K562 (cell line): Measurements from ENCODE around the gene DPEP2. TPM values are rescaled to one million over a fixed set of nuclear protein-coding genes. Genes with fewer than 3 reads are reported as not detected.

Experiments used
- ATF1 ChIP-seq, 2 experiments: fragments of 450-650 bp in 1 of 2; IDR thresholded peaks; 2 replicates each; pipeline ENCODE4 v1.6.1; 2016; ENCODE audit warnings: missing compliant biosample characterization in 1 of 2, missing genetic modification characterization in 1 of 2
- COPS2 ChIP-seq: fragments of 450-650 bp; conservative IDR thresholded peaks from 2 replicates; pipeline ENCODE4 v1.6.1; 2016; ENCODE audit warnings: mild to moderate bottlenecking, moderate library complexity
- ELF4 ChIP-seq: fragments of 450-650 bp; formaldehyde crosslinking; IDR thresholded peaks from 2 replicates; pipeline ENCODE4 v1.4.0; 2022; ENCODE audit warnings: missing genetic modification characterization
- FOXM1 ChIP-seq, 2 experiments: fragments of 450-650 bp in 1 of 2; sonication (generic) in 1 of 2; formaldehyde crosslinking in 1 of 2; IDR thresholded peaks; 2 replicates each; pipeline versions ENCODE4 v1.6.1 to v1.9.0; 2017 to 2022; ENCODE audit warnings: low read depth in 2 of 2, mild to moderate bottlenecking in 2 of 2, missing genetic modification reagents in 1 of 2, moderate library complexity in 1 of 2
- GATAD2A ChIP-seq: fragments of 450-650 bp; IDR thresholded peaks from 2 replicates; pipeline ENCODE4 v1.6.1; 2017
- OTX1 ChIP-seq: fragments of 450-650 bp; formaldehyde crosslinking; IDR thresholded peaks from 2 replicates; pipeline ENCODE4 v1.4.0; 2022; ENCODE audit warnings: mild to moderate bottlenecking
- SIN3B ChIP-seq: fragments of 450-650 bp; IDR thresholded peaks from 2 replicates; pipeline ENCODE4 v1.6.1; 2017; ENCODE audit warnings: low read depth, mild to moderate bottlenecking, moderate library complexity
- SUPT5H ChIP-seq: fragments of 450-650 bp; IDR thresholded peaks from 2 replicates; pipeline ENCODE4 v1.6.1; 2016
- WHSC1 ChIP-seq: IDR thresholded peaks from one replicate; pipeline ENCODE4 v1.6.1; 2012; ENCODE audit warnings: low read length, control low read depth, inconsistent platforms
- XRCC5 ChIP-seq: fragments of 200-400 bp; formaldehyde crosslinking; IDR thresholded peaks from 2 replicates; pipeline ENCODE4 v1.6.1; 2017; ENCODE audit warnings: low read depth, mild to moderate bottlenecking, low read length
- ZNF133 ChIP-seq: fragments of 250-450 bp; sonication (Bioruptor Pico); IDR thresholded peaks from 2 replicates; pipeline ENCODE4 v1.4.0; 2020; ENCODE audit warnings: mild to moderate bottlenecking
- ZNF197 ChIP-seq: fragments of 200-800 bp; sonication (Bioruptor generic); IDR thresholded peaks from 2 replicates; pipeline ENCODE4 v1.6.1; 2016; ENCODE audit warnings: low read depth, missing genetic modification characterization, missing compliant biosample characterization
- polyA plus RNA-seq, 8 experiments: library from polyadenylated mRNA; depleted of rRNA in 4 of 8; stranded (reverse) in 5 of 8; unstranded in 3 of 8; fragments of >200 nt; fragmentation: Nextera tagmentation in 2 of 8; fragmentation: Illumina TruSeq in 1 of 8; extraction: Ambion mirVana in 2 of 8; extraction: Trizol in 1 of 8; gene quantifications; 2 replicates each; pipeline versions ENCODE4 v1.2.1 to v1.2.3, GENCODE V29; 2011 to 2014; ENCODE audit warnings: inconsistent platforms in 1 of 8, missing spikeins in 1 of 8
- total RNA-seq, 7 experiments: library from RNA; depleted of rRNA in 6 of 7; stranded (reverse); fragments of >200 nt in 6 of 7; fragmentation: Illumina TruSeq in 2 of 7; extraction: Trizol in 2 of 7; gene quantifications; 2 replicates each; pipeline versions ENCODE4 v1.2.1 to v1.2.3, GENCODE V29; 2011 to 2021; ENCODE audit warnings: low replicate concordance in 1 of 7
- TF ChIP-seq, protein P1 (sequence below): fragments of 250-450 bp; sonication (Bioruptor Pico); IDR thresholded peaks from 2 replicates; pipeline ENCODE4 v1.9.0; 2021; ENCODE audit warnings: mild to moderate bottlenecking, inconsistent platforms
- TF ChIP-seq, protein P2 (sequence below), 2 experiments: fragments of 450-650 bp; IDR thresholded peaks; 2 replicates each; pipeline ENCODE4 v1.6.1; 2016; ENCODE audit warnings: mild to moderate bottlenecking in 2 of 2, borderline replicate concordance in 1 of 2, low read depth in 1 of 2, moderate library complexity in 1 of 2
- TF ChIP-seq, protein P3 (sequence below): sonication (generic); formaldehyde crosslinking; IDR thresholded peaks from 2 replicates; pipeline ENCODE4 v1.8.0; 2023; ENCODE audit warnings: mild to moderate bottlenecking, missing genetic modification reagents

DPEP2 gene
- total and polyA plus RNA-seq, 9 of the 15 experiments (the other 6 are each of a cell fraction or from before 2014, with no cell fraction given) = 0.14 to 1.2 (median 0.38) TPM

DNA sequence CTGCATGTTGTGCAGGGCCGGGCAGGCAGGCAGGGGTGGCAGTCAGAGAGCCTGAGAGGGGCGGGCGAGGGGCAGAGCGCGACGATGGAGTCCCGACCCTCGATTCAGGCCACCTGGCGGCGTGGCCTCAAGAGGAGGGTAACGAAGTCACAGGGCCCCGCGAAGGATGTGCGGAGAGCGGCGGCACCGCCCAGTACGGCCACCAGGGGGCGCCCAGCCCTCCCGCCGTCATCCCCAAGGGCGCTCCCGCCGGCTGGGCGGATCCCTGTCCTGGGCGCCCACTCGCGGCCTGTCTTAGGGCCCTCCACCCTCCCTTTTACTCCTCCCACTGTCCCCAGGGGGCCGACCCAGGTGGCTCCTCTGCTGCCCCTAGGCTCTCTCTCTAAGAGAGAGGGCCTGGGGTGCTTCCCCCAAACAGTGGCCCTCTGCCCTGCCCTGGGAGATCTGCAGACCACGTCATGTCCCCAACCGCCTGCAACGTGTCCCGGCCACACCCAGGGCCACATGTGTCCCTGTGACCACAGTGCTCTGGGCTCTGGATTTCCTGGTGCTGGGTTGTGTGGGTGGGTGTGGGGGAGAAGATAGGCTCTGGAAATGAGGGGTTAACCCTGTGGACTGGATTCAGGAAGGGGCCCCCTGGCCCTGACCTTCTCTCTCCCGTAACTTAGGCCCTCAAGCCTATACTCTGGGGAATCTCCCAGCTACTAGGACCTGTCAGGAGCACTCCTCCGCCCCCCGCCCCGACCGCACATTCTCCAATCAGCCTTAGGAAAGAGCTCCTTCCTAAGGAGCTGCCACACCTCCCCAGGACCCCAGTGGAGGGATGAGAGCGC is 5.9 kb downstream of the DPEP2 start (continued):
- peak; percentile 85; the same call in 1 of the 2 replicates for TF ChIP-seq GATAD2A
- peak; percentile 67 for TF ChIP-seq SUPT5H
- TF ChIP-seq COPS2 = no peak
- TF ChIP-seq, protein P1, sequence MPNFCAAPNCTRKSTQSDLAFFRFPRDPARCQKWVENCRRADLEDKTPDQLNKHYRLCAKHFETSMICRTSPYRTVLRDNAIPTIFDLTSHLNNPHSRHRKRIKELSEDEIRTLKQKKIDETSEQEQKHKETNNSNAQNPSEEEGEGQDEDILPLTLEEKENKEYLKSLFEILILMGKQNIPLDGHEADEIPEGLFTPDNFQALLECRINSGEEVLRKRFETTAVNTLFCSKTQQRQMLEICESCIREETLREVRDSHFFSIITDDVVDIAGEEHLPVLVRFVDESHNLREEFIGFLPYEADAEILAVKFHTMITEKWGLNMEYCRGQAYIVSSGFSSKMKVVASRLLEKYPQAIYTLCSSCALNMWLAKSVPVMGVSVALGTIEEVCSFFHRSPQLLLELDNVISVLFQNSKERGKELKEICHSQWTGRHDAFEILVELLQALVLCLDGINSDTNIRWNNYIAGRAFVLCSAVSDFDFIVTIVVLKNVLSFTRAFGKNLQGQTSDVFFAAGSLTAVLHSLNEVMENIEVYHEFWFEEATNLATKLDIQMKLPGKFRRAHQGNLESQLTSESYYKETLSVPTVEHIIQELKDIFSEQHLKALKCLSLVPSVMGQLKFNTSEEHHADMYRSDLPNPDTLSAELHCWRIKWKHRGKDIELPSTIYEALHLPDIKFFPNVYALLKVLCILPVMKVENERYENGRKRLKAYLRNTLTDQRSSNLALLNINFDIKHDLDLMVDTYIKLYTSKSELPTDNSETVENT (CRISPR knock-in tag) = peak; percentile 88
- no peak for TF ChIP-seq WHSC1
- TF ChIP-seq, protein P2, sequence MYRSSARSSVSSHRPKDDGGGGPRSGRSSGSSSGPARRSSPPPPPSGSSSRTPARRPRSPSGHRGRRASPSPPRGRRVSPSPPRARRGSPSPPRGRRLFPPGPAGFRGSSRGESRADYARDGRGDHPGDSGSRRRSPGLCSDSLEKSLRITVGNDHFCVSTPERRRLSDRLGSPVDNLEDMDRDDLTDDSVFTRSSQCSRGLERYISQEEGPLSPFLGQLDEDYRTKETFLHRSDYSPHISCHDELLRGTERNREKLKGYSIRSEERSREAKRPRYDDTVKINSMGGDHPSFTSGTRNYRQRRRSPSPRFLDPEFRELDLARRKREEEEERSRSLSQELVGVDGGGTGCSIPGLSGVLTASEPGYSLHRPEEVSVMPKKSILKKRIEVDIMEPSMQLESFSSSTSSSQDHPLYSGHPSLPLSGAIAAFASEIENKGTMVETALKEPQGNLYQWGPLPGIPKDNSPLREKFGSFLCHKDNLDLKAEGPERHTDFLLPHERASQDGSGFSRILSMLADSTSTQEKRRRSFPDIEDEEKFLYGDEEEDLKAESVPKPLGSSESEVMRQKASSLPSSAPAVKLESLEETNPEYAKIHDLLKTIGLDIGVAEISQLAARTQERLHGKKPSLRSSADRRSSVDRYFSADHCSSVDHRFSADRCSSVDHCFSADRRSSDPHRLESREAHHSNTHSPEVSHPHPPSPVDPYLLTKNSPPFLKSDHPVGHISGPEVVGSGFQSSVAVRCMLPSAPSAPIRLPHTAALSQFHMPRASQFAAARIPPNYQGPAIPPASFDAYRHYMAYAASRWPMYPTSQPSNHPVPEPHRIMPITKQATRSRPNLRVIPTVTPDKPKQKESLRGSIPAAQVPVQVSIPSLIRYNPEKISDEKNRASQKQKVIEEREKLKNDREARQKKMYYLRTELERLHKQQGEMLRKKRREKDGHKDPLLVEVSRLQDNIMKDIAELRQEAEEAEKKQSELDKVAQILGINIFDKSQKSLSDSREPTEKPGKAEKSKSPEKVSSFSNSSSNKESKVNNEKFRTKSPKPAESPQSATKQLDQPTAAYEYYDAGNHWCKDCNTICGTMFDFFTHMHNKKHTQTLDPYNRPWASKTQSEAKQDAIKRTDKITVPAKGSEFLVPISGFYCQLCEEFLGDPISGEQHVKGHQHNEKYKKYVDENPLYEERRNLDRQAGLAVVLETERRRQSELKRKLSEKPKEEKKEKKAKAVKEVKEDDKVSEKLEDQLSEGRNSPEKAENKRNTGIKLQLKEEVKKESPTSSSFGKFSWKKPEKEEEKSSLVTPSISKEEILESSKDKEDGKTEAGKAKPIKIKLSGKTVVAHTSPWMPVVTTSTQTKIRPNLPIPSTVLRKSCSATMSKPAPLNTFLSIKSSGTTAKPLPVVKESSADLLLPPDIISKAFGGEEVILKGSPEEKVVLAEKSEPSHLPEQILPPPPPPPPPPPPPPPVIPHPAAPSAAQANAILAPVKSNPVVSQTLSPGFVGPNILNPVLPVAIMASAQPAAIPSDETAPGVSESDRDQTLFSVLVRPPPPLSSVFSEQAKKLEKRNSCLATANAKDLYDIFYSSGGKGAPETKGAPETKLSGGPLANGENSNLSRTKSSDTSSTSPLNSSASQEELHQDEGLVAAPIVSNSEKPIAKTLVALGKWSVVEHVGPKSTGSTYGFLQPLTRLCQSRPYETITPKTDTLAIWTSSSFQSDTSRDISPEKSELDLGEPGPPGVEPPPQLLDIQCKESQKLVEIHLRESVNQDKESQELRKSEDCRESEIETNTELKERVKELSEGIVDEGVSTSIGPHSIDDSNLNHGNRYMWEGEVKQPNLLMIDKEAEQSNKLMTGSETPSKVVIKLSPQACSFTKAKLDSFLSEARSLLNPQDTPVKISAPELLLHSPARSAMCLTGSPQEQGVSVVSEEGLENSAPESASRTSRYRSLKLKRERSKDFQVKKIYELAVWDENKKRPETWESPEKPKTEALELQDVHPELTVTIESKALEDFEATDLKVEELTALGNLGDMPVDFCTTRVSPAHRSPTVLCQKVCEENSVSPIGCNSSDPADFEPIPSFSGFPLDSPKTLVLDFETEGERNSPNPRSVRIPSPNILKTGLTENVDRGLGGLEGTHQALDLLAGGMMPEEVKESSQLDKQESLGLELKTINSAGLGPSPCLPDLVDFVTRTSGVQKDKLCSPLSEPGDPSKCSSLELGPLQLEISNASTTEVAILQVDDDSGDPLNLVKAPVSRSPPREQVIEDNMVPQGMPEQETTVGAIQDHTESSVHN (IDR thresholded peaks at IDR 0.05; ENCODE audit: borderline replicate concordance in 1 of 2, low read depth in 1 of 2) = no peak
- TF ChIP-seq XRCC5 = peak; percentile 95
- TF ChIP-seq FOXM1 (IDR thresholded peaks at IDR 0.05; ENCODE audit: low read depth) = 0 out of 2 replicates have a peak, but pooled peaks have one; percentile 33
- peak; percentile 75; the same call in 1 of the 2 replicates for TF ChIP-seq FOXM1 (CRISPR knock-in tag; IDR thresholded peaks at IDR 0.05; ENCODE audit: low read depth)
- TF ChIP-seq ELF4 (CRISPR knock-in tag) = peak; percentile 71; the same call in 1 of the 2 replicates
- TF ChIP-seq SIN3B = 0 out of 2 replicates have a peak, but pooled peaks have one; percentile 48
- TF ChIP-seq ZNF197 = no peak
- 0 out of 2 replicates have a peak, but pooled peaks have one; percentile 44 for TF ChIP-seq ATF1 (CRISPR knock-in tag; IDR thresholded peaks at IDR 0.05)
- peak; percentile 93 for TF ChIP-seq ATF1 (tag; IDR thresholded peaks at IDR 0.05)
- TF ChIP-seq, protein P3, sequence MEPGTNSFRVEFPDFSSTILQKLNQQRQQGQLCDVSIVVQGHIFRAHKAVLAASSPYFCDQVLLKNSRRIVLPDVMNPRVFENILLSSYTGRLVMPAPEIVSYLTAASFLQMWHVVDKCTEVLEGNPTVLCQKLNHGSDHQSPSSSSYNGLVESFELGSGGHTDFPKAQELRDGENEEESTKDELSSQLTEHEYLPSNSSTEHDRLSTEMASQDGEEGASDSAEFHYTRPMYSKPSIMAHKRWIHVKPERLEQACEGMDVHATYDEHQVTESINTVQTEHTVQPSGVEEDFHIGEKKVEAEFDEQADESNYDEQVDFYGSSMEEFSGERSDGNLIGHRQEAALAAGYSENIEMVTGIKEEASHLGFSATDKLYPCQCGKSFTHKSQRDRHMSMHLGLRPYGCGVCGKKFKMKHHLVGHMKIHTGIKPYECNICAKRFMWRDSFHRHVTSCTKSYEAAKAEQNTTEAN (CRISPR knock-in tag) = 0 out of 2 replicates have a peak, but pooled peaks have one; percentile 33
- TF ChIP-seq OTX1 (CRISPR knock-in tag) = 0 out of 2 replicates have a peak, but pooled peaks have one; percentile 60
- TF ChIP-seq ZNF133 (CRISPR knock-in tag) = no peak
